Posterior cingulate gyrus (tissue), 11 donors: ENCODE results near the gene LINGO1.

Experiments
- DNase-seq, 10 donors: peaks; one replicate each; pipeline versions ENCODE4 v3.0.0 to v3.0.0-alpha.2; 2020 to 2021; ENCODE audit warnings: mixed read lengths in 3 of 10
- intact Hi-C: fragments of 100-400 bp; cut with DNase I; formaldehyde crosslinking; loops from one replicate; pipeline ENCODE4 v1.15.1; 2023

The LINGO1 gene

DNA sequence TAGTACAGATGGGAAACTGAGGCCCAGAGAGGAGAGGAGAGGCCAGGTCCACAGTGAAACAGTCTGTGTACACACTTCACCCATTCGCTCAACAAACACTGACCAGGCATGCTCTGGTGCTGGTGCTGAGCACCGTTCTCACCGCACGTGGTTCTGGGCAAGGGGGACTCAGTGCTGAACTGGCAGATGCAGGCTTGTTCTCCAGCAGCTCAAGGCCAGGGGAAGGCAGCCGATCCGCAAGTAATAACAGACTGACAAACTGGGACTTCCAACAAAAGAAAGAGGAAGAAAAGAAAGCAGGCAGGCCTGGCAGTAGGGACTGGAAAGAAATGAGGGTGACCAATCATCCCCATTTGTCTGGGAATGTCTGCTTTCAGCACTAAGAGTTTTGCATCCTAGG, 25.6 kb upstream of the LINGO1 start:
- DNase-seq = no peak
- intact Hi-C loops = loop anchor here (5.0 kb wide), 1 partner anchor 164 kb away; no protein-coding TSS in a partner anchor

DNA sequence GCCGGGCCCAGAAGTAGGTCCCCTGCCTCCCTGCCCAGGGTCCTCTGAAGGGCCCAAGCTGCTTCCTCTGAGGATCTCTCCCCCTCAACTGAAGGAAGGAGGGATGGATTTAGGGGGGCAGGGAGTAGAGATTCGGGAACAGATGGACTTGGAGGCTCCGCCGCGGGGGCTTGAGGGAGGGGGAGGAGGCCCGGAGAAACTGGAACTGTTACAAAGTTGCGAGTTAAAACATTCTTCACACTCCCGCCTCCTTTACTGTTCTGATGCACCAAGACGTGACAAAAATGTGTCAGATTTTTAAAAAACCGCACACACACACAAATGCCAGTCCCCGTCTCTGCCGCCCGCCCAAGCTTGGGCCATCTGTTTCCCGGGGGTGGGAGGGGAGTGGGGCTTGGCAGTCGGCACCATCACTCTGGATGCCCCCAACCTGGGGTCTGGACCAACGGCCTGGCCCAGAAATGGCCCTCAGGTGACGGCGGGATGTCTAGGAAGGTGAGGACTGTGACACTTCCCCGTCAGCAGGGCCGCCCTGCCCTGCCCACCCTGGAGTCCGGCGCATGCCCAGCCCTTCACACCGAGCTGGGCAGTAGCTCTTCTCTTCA, 25.0 kb upstream of the LINGO1 start:
- intact Hi-C loops = loop anchor here (5.0 kb wide), 1 partner anchor 165 kb away; no protein-coding TSS in a partner anchor
- peak in 6 of 10 donors; percentile 37 to 92 (median 54) for DNase-seq

DNA sequence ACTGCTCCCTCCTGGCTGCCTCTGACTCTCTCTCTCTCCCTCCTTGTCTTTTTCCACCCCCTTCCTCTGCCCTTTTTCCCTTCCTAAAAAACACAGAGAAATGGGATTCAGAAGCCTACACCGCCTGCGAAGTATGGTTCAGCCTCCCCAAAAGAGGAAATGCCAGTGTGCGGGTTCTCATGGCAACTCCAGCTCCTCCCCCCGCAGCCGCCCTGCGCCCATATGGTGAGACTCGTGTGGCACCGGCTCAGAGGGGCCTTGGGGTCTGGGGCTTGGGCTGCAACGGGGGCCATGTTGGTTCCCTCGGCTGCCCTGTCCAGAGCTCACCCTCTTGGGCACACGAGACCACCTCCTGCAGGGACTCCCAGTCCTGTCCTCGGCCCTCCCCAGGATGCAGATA, 23.6 kb upstream of the LINGO1 start:
- peak in 5 of 10 donors; percentile 51 to 91 (median 66) for DNase-seq
- intact Hi-C loops = loop anchor here (5.0 kb wide), 1 partner anchor 166 kb away; no protein-coding TSS in a partner anchor

DNA sequence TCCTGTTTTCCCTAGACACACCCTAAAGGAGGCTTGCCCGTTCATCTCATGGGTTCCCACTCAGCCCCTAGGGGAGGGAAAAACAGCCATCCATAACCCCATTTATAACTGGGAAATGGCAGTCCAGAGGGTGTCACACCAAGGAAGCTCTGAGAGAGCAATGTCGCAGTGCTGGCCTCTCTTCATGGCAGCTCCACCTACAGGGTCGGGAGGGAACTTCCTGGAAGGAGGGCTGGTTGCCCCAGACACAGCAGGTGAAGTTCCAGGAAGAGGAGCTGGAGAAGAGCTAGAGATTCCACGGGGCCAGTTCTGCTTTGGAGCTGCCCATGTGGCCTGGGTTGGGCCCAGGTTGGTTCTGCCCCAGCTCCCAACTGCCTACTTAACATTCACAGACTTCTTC, 22.3 kb upstream of the LINGO1 start:
- DNase-seq = no peak
- intact Hi-C loops = loop anchor here (5.0 kb wide), 1 partner anchor 167 kb away; no protein-coding TSS in a partner anchor

DNA sequence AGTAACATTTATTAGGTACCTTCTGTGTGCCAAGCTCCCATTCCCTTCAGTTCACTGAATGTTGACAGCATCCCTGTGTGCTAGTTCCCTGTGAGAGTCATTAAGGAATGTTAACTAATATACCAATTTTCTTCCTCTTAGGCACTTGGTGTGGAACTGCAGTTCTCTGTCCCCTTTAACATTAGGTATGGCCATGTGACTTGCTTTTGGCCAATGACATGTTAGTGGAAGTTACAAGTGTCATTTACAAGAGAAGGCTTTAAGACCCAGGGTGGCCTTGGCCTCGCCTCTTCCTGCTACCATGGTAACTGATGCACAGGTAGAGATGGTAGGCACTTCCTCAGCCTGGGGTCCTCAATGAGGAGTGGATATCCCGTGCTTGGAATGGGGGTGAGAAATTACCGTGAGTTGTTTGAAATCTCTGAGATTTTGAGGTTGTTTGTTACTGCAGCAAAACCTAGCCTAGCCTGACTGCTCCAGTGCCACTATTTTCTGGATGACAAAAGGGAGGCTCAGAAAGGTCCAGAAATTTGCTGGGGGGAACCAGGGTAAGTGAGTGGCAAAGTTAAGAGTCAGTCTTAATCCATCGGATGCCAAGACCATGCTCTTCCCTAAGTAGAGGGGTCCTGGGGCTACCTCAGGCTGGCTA, 21.2 kb upstream of the LINGO1 start:
- intact Hi-C loops = no loop called here

DNA sequence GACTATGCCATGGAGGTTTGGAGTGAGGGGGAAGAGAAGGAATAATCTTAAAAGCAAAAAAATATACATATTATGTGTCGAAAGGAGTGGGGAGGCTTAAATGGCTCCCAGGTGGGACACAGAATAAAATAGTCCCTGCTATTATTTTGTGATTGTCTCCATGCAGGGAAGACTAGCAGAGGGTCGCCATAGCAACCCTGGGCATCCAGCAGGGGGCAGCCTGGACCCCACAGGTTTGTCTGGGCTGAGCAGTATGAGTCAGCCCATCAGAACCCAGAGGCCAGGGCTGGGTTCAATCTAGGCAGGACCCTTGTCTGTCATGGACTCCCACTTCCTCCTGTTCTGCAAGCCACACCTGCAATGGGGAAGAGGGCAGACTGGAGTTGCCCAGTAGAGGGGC, 17.6 kb upstream of the LINGO1 start:
- intact Hi-C loops = no loop called here
- DNase-seq = peak in 2 of 10 donors; percentile 42

More for the DNA sequence above, 21.2 kb upstream of the LINGO1 start:
- DNase-seq = no peak

DNA sequence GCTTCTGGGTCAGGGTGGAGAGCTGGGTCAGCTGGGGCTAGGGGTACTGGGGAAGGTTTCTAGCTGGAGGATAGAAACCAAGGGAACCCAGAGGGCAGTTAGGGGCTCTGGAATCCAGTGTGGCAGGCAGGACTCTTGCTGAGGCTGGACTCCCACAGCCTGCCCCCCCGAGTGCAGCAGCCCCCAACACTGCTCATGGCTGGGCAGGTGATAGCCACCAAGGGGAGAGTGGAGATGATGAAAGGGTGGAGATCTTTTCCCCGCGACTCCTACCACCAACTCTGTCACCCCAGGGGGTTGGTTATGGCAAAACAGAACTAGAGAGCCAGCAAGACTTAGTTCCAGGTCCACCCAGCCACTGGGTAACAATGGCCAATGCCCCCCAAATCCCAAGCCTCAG, 16.9 kb upstream of the LINGO1 start:
- no peak for DNase-seq

DNA sequence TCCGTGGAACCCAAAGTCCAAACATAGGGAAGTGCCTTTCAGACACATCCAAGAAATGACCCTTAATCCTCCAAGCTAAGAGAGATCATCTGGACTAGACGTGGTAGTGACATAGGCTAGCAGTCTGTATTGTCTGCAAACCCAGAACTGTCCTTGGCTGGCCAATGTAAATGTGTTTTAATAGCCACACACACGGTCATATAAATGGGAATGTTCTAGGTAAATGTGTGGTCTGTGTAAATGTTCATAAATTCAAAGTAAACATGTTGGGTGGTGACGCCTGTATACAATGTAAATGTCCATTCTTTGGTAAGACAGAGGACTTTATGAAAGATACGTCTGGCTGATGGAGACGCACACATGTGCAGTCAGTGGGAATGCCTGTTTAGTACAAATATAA, 16.3 kb upstream of the LINGO1 start:
- intact Hi-C loops = no loop called here
- DNase-seq = no peak

More for the DNA sequence above, 16.9 kb upstream of the LINGO1 start:
- intact Hi-C loops = no loop called here

DNA sequence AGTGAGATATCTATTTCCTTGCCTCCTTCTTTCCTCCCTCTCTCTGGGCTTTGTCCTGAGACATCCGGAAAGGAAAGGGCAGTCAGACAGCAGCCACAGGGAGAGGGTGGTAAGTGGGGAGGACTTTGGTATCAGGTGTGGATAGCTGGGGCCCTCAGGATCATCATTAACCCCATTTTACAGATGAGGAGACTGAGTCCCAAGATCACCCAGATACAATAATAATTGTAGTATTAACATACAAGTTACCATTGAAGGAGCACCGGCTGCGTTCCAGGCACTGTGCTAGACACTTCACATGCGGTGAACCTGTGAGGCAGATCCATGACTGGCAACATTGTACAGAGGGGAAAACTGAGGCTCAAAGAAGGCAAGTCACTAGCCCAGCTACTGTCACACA, 15.2 kb upstream of the LINGO1 start:
- DNase-seq = no peak
- intact Hi-C loops = no loop called here

DNA sequence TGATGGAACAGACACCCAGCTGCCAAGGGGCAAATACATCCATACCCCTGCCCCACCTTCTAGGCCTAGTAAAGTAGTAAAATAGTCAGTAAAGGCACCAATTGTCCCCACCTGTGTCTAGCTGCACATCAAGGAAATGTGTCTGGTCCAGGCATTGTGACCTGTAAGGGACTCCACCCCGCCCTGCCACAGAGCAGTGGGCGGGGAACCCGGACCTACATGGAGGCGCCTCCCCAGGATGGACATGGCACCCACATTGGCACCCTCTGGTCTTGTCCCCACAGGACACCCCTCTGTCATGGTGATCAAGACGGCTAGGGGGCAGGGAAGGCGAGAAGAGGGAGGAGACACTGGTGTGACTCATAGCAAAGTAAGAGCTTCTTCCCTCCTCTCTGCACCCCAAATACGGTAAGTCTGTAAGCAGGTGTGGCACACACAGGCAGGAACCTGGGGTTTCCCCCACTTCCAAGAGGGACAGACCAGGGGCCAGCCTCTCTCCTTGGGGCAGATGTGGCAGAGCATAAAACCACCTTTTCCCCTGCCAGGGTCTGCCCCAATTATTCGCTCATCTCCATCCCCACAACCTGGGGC, 13.5 kb upstream of the LINGO1 start:
- intact Hi-C loops = no loop called here
- no peak for DNase-seq

DNA sequence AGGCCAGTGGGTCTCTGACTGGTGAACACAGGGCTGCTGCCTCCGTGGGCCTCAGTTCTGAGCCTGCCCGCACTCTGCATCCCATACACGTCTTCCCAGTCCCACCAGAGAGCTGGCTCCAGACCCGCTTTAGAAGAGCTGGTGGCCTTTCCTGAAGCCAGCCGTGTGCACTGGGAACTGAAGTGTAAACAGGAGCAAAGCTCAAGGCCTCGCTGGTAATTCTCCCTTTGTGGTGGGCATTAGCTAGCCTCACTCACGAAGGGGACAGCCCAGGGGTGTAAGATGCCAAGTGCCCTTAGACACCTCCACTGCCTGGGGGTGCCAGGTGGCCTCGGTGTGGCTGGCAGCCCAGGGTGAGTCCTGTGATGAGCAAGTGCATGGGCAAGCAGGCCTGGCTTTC, 12.9 kb upstream of the LINGO1 start:
- intact Hi-C loops = no loop called here
- DNase-seq = no peak

DNA sequence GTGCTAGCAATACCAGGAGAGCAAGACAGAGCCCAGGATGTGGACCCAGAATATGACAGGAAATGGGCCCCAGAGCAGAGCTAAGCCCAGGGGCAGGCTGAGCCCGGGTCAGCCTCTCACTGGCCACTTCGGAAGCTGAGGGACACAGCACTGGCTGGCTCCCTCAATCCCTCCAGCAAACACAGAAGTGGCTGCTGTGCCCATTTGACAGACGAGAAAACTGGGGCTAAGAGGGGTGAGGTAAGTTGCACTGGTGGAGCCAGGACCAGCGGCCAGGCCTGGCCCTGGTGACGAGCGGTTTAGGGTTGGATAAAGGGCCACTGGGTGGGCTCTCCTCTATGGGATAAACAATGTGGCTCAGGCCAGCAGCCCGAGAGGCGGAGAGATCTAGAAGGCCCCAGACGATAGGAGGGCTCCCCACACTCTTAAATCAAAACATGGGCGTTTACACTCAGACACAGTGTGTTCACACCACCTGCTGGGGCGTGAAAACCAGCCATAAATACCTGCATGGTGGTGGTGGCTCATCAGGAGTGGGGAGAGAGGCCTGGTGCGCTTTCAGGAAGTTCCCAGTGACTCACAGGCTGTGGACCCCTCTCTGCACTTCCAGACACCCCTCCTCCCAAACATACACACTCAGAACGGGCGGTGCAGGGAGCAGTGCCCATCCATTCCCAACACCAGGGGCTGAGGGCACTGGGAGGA, 12.0 kb upstream of the LINGO1 start:
- peak in 2 of 10 donors; percentile 39 to 67 for DNase-seq
- intact Hi-C loops = no loop called here

DNA sequence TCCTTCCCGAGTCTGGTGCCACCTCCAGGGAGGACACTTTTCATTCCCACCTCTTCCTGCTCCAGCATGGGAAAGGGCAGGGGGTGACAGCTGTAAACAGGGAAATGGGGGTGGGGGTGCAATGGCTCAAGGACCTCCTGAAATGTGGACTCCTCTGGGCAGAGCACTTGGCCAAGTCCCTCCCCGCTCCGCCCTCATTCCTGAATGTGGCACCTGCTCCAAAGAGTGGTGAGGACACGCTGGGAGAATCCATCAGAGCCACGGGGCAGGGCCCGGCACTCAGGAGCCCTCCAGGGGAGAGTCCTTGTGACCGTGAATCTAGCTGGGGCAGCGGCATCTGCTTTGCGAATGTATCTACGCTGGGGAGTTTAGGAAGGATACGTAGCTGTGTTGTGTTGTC, 11.1 kb upstream of the LINGO1 start:
- no peak for DNase-seq
- intact Hi-C loops = no loop called here

DNA sequence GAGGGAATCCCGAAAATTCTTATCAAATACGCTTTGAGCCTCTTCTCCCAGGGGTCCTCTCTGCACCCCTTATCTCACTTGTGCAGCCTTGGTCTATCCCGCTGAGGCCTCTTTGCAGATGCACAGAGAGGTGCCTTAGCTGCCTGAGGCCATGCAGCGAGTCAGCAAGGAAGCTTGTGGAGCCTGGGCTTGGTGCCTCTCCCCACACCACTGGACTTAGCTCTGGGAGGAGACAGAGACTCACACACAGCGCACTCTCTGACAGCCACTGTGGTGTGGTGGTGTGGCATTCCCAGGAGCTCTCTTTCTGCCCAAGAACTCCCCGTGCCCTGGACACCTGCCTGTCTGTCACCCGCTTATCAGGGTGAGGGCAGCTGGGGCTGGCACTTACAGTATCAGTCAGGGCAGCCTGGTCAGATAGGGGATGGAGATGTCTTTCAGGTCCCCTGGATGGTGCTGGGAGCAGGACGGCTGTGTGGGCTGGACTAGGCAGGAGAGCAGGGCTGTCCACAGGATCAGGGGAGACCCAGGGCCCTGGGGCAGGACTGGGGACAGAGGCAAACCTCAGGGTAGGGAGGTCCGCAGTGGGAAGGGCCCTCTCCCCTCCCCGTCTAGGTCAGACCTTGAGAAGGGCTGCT, 10.2 kb upstream of the LINGO1 start:
- intact Hi-C loops = no loop called here
- DNase-seq = no peak

DNA sequence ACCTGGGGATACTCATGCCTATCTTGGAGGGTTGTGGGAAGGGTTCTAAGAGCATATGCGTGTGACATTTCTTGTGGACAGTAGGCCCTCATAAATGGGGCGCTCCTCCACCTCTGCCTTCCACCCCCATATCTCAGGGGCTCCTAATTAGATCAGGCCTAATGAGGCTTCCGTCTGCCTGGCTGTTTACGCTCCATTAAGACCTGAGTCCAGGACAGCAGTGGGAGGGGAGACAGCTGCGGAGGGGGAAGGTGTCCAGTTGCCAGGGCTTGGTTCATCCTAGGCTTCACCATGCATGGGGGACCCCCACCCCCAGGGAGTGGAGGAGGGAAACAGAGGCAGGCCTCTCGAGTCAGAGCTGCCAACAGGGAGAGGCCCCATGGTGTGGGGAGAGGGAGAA, 9.3 kb upstream of the LINGO1 start:
- intact Hi-C loops = no loop called here
- DNase-seq = no peak

DNA sequence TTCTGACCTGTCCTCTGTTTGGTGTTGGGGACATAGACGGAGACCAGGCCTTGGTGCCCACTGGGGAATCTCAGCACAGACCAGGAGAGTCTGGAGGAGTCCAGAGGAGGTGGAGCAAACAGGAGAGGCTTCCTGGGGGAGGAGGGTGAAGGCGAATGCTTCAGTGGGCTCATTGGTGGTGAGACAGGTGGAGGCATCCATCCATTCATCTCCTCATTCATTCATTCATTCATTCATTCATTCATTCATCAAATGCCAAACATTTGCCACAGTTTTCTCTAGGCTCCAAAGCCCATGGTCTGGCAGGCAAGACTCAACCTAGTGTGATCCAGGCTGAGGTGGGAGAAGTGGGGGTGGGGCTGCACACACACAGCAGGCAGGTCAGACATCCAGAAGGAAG, 7.9 kb upstream of the LINGO1 start:
- intact Hi-C loops = no loop called here
- no peak for DNase-seq

DNA sequence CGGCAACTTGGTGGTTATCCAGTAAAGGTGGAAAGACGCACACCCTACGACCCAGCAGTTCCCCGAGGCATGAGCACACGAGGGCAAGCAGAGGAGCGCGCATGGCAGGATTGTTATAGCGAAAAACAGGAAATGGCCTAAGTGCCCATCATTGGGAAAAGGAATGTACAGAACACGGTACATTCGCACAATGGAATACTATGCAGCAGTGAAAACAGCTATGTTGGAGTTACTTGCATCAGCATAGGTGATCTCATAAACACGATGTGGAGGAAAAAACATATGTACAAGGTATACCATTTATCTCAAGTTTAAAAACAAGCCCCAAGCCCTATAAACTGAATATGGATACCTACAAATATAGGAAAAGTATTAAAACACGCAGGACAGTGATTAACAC, 6.7 kb upstream of the LINGO1 start:
- no peak for DNase-seq
- intact Hi-C loops = loop anchor here (10.0 kb wide), 1 partner anchor 235 kb away; no protein-coding TSS in a partner anchor

DNA sequence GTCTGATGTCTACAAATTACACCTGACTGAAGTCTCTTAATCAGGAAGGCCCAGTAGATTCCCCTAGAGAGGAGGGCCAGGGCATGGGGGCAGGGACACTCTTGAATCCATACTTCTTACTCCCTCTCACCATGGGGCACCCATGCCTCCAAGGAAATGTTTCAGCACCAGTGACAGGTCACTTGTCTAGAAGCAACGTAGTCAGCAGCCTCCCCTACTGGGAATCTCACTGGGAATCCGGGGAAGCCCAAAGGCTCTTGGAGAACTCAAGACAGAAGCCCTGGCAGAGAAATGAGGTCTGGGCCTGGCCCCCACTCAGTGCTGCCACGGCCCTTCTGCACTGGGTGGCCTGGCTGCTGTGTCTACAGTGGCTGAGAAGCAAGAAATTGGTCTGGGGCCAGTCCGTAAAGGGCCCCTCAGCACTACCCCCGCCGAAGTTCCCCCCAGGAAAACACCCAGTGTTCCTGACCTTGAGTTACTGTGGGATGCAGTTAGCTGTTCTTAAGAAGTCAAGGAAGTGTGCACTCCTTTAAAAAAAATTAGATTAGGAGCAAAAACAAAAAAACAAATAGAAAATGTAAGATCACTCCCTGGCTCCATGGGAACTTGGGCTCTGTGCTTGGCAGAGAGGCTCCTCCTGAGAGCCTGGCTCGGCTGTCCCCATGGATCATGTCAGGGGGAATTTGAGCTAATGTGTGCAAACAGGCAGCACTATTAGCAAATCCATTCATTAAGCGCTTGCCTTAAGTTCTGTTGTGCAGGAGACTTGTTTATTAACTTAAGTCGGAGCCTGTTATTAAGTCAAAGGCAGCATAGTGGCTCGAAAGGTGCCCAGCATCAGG, 5.4 kb upstream of the LINGO1 start:
- no peak for DNase-seq
- intact Hi-C loops = loop anchor here (10.0 kb wide), 1 partner anchor 237 kb away; no protein-coding TSS in a partner anchor

DNA sequence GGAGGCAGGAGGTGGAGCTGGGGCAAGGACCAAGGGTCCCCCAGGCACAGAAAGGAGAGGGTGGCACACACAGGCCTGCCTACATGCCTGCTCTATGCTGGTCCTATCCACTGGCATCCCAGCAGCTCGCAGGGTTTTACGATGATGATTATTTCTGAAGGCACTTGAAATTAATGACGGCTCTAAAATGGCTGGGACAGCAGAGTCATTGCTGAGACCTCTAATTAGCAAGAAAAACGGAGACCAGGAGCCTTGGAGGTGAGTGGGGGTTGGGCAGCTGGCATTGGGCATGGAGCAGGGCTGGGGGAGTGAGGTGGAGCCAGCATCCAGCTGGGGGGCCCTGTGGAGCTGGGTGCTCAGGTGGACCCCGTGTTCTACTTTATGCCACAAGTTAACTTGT, 3.5 kb upstream of the LINGO1 start:
- intact Hi-C loops = loop anchor here (10.0 kb wide), 1 partner anchor 239 kb away; no protein-coding TSS in a partner anchor

More for the DNA sequence above, 3.5 kb upstream of the LINGO1 start:
- DNase-seq = no peak
